Measurements from ENCODE around the gene CLTB.

- no peak for TF ChIP-seq POLR2AphosphoS5 (IDR thresholded peaks at IDR 0.05; ENCODE audit: low read depth, low read length)
- TF ChIP-seq HDAC2 (IDR thresholded peaks at IDR 0.05; ENCODE audit: borderline replicate concordance in 1 of 2, low read depth in 2 of 2, low read length in 2 of 2): no peak
- TF ChIP-seq RAD21 (IDR thresholded peaks at IDR 0.05 in 1 of 2, conservative IDR thresholded peaks at IDR 0.05 in 1 of 2; ENCODE audit: low read depth in 2 of 2, low read length in 2 of 2): no peak
- TF ChIP-seq CTCF (IDR thresholded peaks at IDR 0.05; ENCODE audit: control extremely low read depth in 1 of 3, insufficient read depth in 1 of 3, low read depth in 1 of 3, low read length in 3 of 3): no peak
- TF ChIP-seq SIN3A (conservative IDR thresholded peaks at IDR 0.05 in 1 of 2, IDR thresholded peaks at IDR 0.05 in 1 of 2; ENCODE audit: low read depth in 1 of 2, low read length in 2 of 2): no peak
- no peak for TF ChIP-seq GTF2F1 (IDR thresholded peaks at IDR 0.05; ENCODE audit: borderline replicate concordance, low read depth, low read length)
- no peak for TF ChIP-seq MAX (IDR thresholded peaks at IDR 0.05)
- TF ChIP-seq NRF1 (IDR thresholded peaks at IDR 0.05; ENCODE audit: low read depth, low read length): no peak
- TF ChIP-seq EZH2 (IDR thresholded peaks at IDR 0.05; ENCODE audit: low read depth, low read length, severe bottlenecking): no peak
- no peak for TF ChIP-seq YY1 (IDR thresholded peaks at IDR 0.05; ENCODE audit: low read depth, low read length)
Measured at GRCh38 chr5:176391999-176392398, 24.3 kb downstream of the CLTB start.

Measured in H1 (cell line).